ENCODE measurements around the gene DIP2C.

DNA sequence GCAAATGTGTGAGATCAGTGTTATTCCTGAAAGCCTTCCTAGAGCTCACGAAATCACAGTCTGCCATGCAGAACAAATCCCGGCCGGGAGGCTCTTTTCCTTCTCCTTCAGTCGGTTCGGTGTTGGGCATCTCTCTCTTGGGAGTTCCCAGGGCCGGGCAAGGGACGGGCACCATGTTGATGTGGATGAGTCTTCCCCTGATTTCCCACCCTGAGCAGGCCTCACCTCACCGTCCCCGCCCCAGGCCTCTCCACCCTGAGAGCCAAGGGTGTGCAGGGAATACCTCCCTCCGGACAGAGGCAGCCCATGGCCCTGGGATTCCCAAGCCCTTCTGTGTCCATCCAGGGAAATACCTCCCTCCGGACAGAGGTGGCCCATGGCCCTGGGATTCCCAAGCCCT, 28.0 kb upstream of the DIP2C start:
- TF ChIP-seq, protein P1, sequence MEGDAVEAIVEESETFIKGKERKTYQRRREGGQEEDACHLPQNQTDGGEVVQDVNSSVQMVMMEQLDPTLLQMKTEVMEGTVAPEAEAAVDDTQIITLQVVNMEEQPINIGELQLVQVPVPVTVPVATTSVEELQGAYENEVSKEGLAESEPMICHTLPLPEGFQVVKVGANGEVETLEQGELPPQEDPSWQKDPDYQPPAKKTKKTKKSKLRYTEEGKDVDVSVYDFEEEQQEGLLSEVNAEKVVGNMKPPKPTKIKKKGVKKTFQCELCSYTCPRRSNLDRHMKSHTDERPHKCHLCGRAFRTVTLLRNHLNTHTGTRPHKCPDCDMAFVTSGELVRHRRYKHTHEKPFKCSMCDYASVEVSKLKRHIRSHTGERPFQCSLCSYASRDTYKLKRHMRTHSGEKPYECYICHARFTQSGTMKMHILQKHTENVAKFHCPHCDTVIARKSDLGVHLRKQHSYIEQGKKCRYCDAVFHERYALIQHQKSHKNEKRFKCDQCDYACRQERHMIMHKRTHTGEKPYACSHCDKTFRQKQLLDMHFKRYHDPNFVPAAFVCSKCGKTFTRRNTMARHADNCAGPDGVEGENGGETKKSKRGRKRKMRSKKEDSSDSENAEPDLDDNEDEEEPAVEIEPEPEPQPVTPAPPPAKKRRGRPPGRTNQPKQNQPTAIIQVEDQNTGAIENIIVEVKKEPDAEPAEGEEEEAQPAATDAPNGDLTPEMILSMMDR (IDR thresholded peaks at IDR 0.05): no peak
- no peak for TF ChIP-seq POLR2A (IDR thresholded peaks at IDR 0.05)
